Measurements from ENCODE around the gene POR. TPM values are rescaled to one million over a fixed set of nuclear protein-coding genes. Genes with fewer than 3 reads are reported as not detected.
A peak's percentile ranks its signal among the peaks of the same experiment; 100 is the strongest.

The POR gene
- total and polyA plus RNA-seq, 2 of the 13 experiments (the other 11 are each of a cell fraction or from before 2014, with no cell fraction given), result 145 to 266 TPM

- TF ChIP-seq ZSCAN25 (CRISPR knock-in tag; IDR thresholded peaks at IDR 0.05), result peak; percentile 70
- TF ChIP-seq POLR2A (IDR thresholded peaks at IDR 0.05; ENCODE audit: insufficient read depth in 1 of 2, low read depth in 2 of 2, low read length in 2 of 2), result peak in 1 of 2 experiments; percentile 96; a peak in 2 of 4 replicates
- TF ChIP-seq ZNF230 (CRISPR knock-in tag; IDR thresholded peaks at IDR 0.05), result no peak; the same call in 1 of the 2 replicates
- TF ChIP-seq, protein P1, sequence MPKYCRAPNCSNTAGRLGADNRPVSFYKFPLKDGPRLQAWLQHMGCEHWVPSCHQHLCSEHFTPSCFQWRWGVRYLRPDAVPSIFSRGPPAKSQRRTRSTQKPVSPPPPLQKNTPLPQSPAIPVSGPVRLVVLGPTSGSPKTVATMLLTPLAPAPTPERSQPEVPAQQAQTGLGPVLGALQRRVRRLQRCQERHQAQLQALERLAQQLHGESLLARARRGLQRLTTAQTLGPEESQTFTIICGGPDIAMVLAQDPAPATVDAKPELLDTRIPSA (CRISPR knock-in tag; IDR thresholded peaks at IDR 0.05; ENCODE audit: borderline replicate concordance), result 0 out of 2 replicates have a peak, but pooled peaks have one; percentile 82
- no peak; the same call in 1 of the 2 replicates for TF ChIP-seq MLX (CRISPR knock-in tag; IDR thresholded peaks at IDR 0.05)
- TF ChIP-seq FOXM1 (CRISPR knock-in tag; IDR thresholded peaks at IDR 0.05), result no peak
- TF ChIP-seq, protein P2, sequence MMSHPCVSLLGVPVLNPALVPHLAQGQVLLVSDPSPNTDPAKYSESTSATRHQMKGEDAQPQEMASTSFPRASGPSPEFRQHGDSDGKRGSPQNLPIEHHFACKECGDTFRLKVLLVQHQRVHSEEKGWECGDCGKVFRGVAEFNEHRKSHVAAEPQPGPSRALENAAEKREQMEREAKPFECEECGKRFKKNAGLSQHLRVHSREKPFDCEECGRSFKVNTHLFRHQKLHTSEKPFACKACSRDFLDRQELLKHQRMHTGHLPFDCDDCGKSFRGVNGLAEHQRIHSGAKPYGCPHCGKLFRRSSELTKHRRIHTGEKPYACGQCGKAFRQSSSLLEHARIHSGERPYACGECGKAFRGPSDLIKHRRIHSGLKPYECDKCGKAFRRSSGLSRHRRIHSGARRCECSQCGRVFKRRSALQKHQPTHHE (CRISPR knock-in tag; IDR thresholded peaks at IDR 0.05; ENCODE audit: borderline replicate concordance), result peak; percentile 87; the same call in 1 of the 2 replicates
- peak; percentile 81; the same call in 1 of the 2 replicates for TF ChIP-seq ZNF224 (CRISPR knock-in tag; IDR thresholded peaks at IDR 0.05)
- no peak for TF ChIP-seq SMARCC2 (IDR thresholded peaks at IDR 0.05)
- no peak for TF ChIP-seq NCOA5 (CRISPR knock-in tag; IDR thresholded peaks at IDR 0.05)
- no peak for TF ChIP-seq ZNF569 (CRISPR knock-in tag; IDR thresholded peaks at IDR 0.05; ENCODE audit: borderline replicate concordance)
- TF ChIP-seq ATF2 (CRISPR knock-in tag; IDR thresholded peaks at IDR 0.05), result peak; percentile 69; the same call in 1 of the 2 replicates
- no peak for TF ChIP-seq HOXD1 (CRISPR knock-in tag; IDR thresholded peaks at IDR 0.05)
- TF ChIP-seq ZNF607 (CRISPR knock-in tag; IDR thresholded peaks at IDR 0.05; ENCODE audit: borderline replicate concordance), result peak; percentile 89; the same call in 1 of the 2 replicates
- no peak for TF ChIP-seq RFX3 (CRISPR knock-in tag; IDR thresholded peaks at IDR 0.05)
- TF ChIP-seq ZNF382 (CRISPR knock-in tag; IDR thresholded peaks at IDR 0.05; ENCODE audit: borderline replicate concordance), result no peak
- TF ChIP-seq SP1 (IDR thresholded peaks at IDR 0.05), result peak; percentile 56; the same call in 1 of the 2 replicates
- TF ChIP-seq SP1 (CRISPR knock-in tag; IDR thresholded peaks at IDR 0.05), result peak; percentile 96
- no peak for TF ChIP-seq FOXP1 (IDR thresholded peaks at IDR 0.05)
- no peak for TF ChIP-seq FOXP1 (CRISPR knock-in tag; IDR thresholded peaks at IDR 0.05)
- peak; percentile 87 for TF ChIP-seq ZNF605 (CRISPR knock-in tag; IDR thresholded peaks at IDR 0.05)
- 0 out of 2 replicates have a peak, but pooled peaks have one; percentile 69 for TF ChIP-seq ZNF20 (CRISPR knock-in tag; IDR thresholded peaks at IDR 0.05)
- TF ChIP-seq ZNF121 (CRISPR knock-in tag; IDR thresholded peaks at IDR 0.05), result no peak
- TF ChIP-seq ZMYM4 (CRISPR knock-in tag; IDR thresholded peaks at IDR 0.05), result peak; percentile 83
- TF ChIP-seq TRIM24 (CRISPR knock-in tag; IDR thresholded peaks at IDR 0.05), result no peak
- TF ChIP-seq CREB1 (IDR thresholded peaks at IDR 0.05), result peak; percentile 24; the same call in 1 of the 2 replicates
- no peak for TF ChIP-seq CREB1 (CRISPR knock-in tag; IDR thresholded peaks at IDR 0.05)
- peak; percentile 69; the same call in 1 of the 2 replicates for TF ChIP-seq GATAD1 (CRISPR knock-in tag; IDR thresholded peaks at IDR 0.05)
These were observed 79.6 kb downstream of the POR start, which contains the start of gene TMEM120A (continued) for GRCh38 chr7:75994388-75995051.
